ENCODE measurements around the gene EML5. TPM values are rescaled to one million over a fixed set of nuclear protein-coding genes. Genes with fewer than 3 reads are reported as not detected.
"Not testable (repeated sequence)": the region's sequence is repeated elsewhere in the genome, so short reads cannot be mapped to it uniquely, and the experiment has no call there.

EML5 gene
- total RNA-seq, 2 donors from 2014 or later: 4.9 to 15.3 TPM

- Mint-ChIP-seq H3K9me3 (peaks cover 1 to 2% of the 10 kb centered on the region in 2 donors), H3K4me1 (ENCODE audit: low read depth) (peaks cover 29% of the 10 kb centered on the region), H3K4me3 (peak overlapping the region; percentile 89 to 92), H3K27me3 (ENCODE audit: low read depth) (no peaks in the 10 kb centered on the region), H3K27ac (peak overlapping the region; percentile 89), H3K36me3 (ENCODE audit: insufficient read depth in 2 of 2) (peaks cover 2 to 4% of the 10 kb centered on the region in 2 donors)
- DNase-seq: peak in 1 of 2 donors; percentile 49
- peak in 1 of 2 donors; percentile 8 for ATAC-seq (replicated peaks in 1 of 2)
Measured at GRCh38 chr14:88791629-88792472, 902 bp downstream of the EML5 start.

GRCh38 chr14:88791252-88791621 is 1.5 kb downstream of the EML5 start:
- H3K27ac Mint-ChIP-seq: peak overlapping the region; percentile 89
- peak overlapping the region; percentile 89 to 92 for H3K4me3 Mint-ChIP-seq
- DNase-seq: no peak
- ATAC-seq (replicated peaks in 1 of 2): no peak
- peaks cover 29% of the 10 kb centered on the region for H3K4me1 Mint-ChIP-seq (ENCODE audit: low read depth)
- H3K36me3 Mint-ChIP-seq (ENCODE audit: insufficient read depth in 2 of 2): peaks cover 4 to 5% of the 10 kb centered on the region in 2 donors
- H3K27me3 Mint-ChIP-seq (ENCODE audit: low read depth): no peaks in the 10 kb centered on the region
- H3K9me3 Mint-ChIP-seq: peaks cover 2 to 4% of the 10 kb centered on the region in 2 donors

GRCh38 chr14:88790501-88791251 is 2.1 kb downstream of the EML5 start:
- ATAC-seq (replicated peaks in 1 of 2) (peak; percentile 14 to 34), DNase-seq (no peak)
- no peaks in the 10 kb centered on the region for H3K27me3 Mint-ChIP-seq (ENCODE audit: low read depth)
- H3K9me3 Mint-ChIP-seq: peaks cover 4 to 7% of the 10 kb centered on the region in 2 donors
- H3K4me3 Mint-ChIP-seq: peak overlapping the region; percentile 89 to 92
- peak overlapping the region; percentile 89 for H3K27ac Mint-ChIP-seq
- peaks cover 4 to 5% of the 10 kb centered on the region in 2 donors for H3K36me3 Mint-ChIP-seq (ENCODE audit: insufficient read depth in 2 of 2)
- peaks cover 29% of the 10 kb centered on the region for H3K4me1 Mint-ChIP-seq (ENCODE audit: low read depth)

GRCh38 chr14:88789573-88789972 is 3.2 kb downstream of the EML5 start:
- peak in 1 of 2 donors; percentile 12 for DNase-seq
- not testable (repeated sequence) for H3K36me3 Mint-ChIP-seq (ENCODE audit: insufficient read depth in 2 of 2); H3K27me3 Mint-ChIP-seq (ENCODE audit: low read depth); H3K27ac Mint-ChIP-seq; H3K9me3 Mint-ChIP-seq
- ATAC-seq (replicated peaks in 1 of 2): peak; percentile 26 to 61
- peak overlapping the region in 1 of 2 donors; percentile 92 for H3K4me3 Mint-ChIP-seq
- H3K4me1 Mint-ChIP-seq (ENCODE audit: low read depth): peaks cover 29% of the 10 kb centered on the region

GRCh38 chr14:88786715-88787114 is 6.0 kb downstream of the EML5 start:
- no peak for DNase-seq
- peaks cover 17 to 19% of the 10 kb centered on the region in 2 donors for H3K9me3 Mint-ChIP-seq
- no peaks in the 10 kb centered on the region for H3K27me3 Mint-ChIP-seq (ENCODE audit: low read depth)
- no peak for ATAC-seq (replicated peaks in 1 of 2)
- no peak overlapping the region for H3K4me3 Mint-ChIP-seq
- H3K4me1 Mint-ChIP-seq (ENCODE audit: low read depth): peaks cover 26% of the 10 kb centered on the region
- H3K36me3 Mint-ChIP-seq (ENCODE audit: insufficient read depth in 2 of 2): peaks cover 18 to 22% of the 10 kb centered on the region in 2 donors
- H3K27ac Mint-ChIP-seq: no peak overlapping the region

GRCh38 chr14:88785911-88786310 is 6.8 kb downstream of the EML5 start:
- Mint-ChIP-seq H3K4me3 (no peak overlapping the region), H3K9me3 (peaks cover 18 to 19% of the 10 kb centered on the region in 2 donors), H3K27me3 (ENCODE audit: low read depth) (no peaks in the 10 kb centered on the region), H3K27ac (no peak overlapping the region), H3K36me3 (ENCODE audit: insufficient read depth in 2 of 2) (peaks cover 18 to 24% of the 10 kb centered on the region in 2 donors), H3K4me1 (ENCODE audit: low read depth) (peaks cover 18% of the 10 kb centered on the region)
- ATAC-seq (replicated peaks in 1 of 2) (no peak), DNase-seq (no peak)

- H3K27ac Mint-ChIP-seq: no peak overlapping the region
- H3K9me3 Mint-ChIP-seq: no peaks in the 10 kb centered on the region
- peaks cover 0 to 5% of the 10 kb centered on the region in 2 donors for H3K36me3 Mint-ChIP-seq (ENCODE audit: insufficient read depth in 2 of 2)
- H3K4me1 Mint-ChIP-seq (ENCODE audit: low read depth): no peaks in the 10 kb centered on the region
- no peak for DNase-seq
- H3K27me3 Mint-ChIP-seq (ENCODE audit: low read depth): no peaks in the 10 kb centered on the region
- no peak overlapping the region for H3K4me3 Mint-ChIP-seq
- ATAC-seq (replicated peaks in 1 of 2): no peak
Measured at GRCh38 chr14:88775532-88775931, 17.2 kb downstream of the EML5 start.

GRCh38 chr14:88770736-88771135 is 22.0 kb downstream of the EML5 start:
- no peaks in the 10 kb centered on the region for H3K4me1 Mint-ChIP-seq (ENCODE audit: low read depth)
- H3K36me3 Mint-ChIP-seq (ENCODE audit: insufficient read depth in 2 of 2): peaks cover 7 to 9% of the 10 kb centered on the region in 2 donors
- no peak for ATAC-seq (replicated peaks in 1 of 2)
- no peak overlapping the region for H3K4me3 Mint-ChIP-seq
- no peaks in the 10 kb centered on the region for H3K27me3 Mint-ChIP-seq (ENCODE audit: low read depth)
- H3K9me3 Mint-ChIP-seq: peaks cover 3% of the 10 kb centered on the region in 2 donors
- no peak for DNase-seq
- no peak overlapping the region for H3K27ac Mint-ChIP-seq

- Mint-ChIP-seq H3K9me3 (peaks cover 3 to 7% of the 10 kb centered on the region in 2 donors), H3K27me3 (ENCODE audit: low read depth) (no peaks in the 10 kb centered on the region), H3K27ac (no peak overlapping the region), H3K36me3 (ENCODE audit: insufficient read depth in 2 of 2) (peaks cover 8 to 13% of the 10 kb centered on the region in 2 donors), H3K4me1 (ENCODE audit: low read depth) (no peaks in the 10 kb centered on the region), H3K4me3 (no peak overlapping the region)
- DNase-seq: no peak
- peak in 1 of 2 donors; percentile 30 for ATAC-seq (replicated peaks in 1 of 2)
Measured at GRCh38 chr14:88765130-88765529, 27.6 kb downstream of the EML5 start.

GRCh38 chr14:88753873-88754272 is 38.9 kb downstream of the EML5 start:
- Mint-ChIP-seq H3K4me3 (no peak overlapping the region), H3K27me3 (ENCODE audit: low read depth) (no peaks in the 10 kb centered on the region), H3K36me3 (ENCODE audit: insufficient read depth in 2 of 2) (no peaks in the 10 kb centered on the region), H3K27ac (no peak overlapping the region), H3K4me1 (ENCODE audit: low read depth) (no peaks in the 10 kb centered on the region), H3K9me3 (no peaks in the 10 kb centered on the region)
- ATAC-seq (replicated peaks in 1 of 2) (no peak), DNase-seq (no peak)

- no peak for ATAC-seq (replicated peaks in 1 of 2)
- no peak for DNase-seq
- Mint-ChIP-seq H3K4me3 (no peak overlapping the region), H3K27me3 (ENCODE audit: low read depth) (no peaks in the 10 kb centered on the region), H3K27ac (no peak overlapping the region), H3K9me3 (no peaks in the 10 kb centered on the region), H3K4me1 (ENCODE audit: low read depth) (no peaks in the 10 kb centered on the region), H3K36me3 (ENCODE audit: insufficient read depth in 2 of 2) (peaks cover 0 to 1% of the 10 kb centered on the region in 2 donors)
Measured at GRCh38 chr14:88750945-88751344, 41.8 kb downstream of the EML5 start.

- Mint-ChIP-seq H3K27ac (no peak overlapping the region), H3K9me3 (no peaks in the 10 kb centered on the region)
Measured at GRCh38 chr14:88750413-88750812, 42.3 kb downstream of the EML5 start.

GRCh38 chr14:88749139-88749538 is 43.6 kb downstream of the EML5 start:
- Mint-ChIP-seq H3K4me3 (no peak overlapping the region), H3K27me3 (ENCODE audit: low read depth) (no peaks in the 10 kb centered on the region), H3K9me3 (no peaks in the 10 kb centered on the region), H3K27ac (no peak overlapping the region), H3K36me3 (ENCODE audit: insufficient read depth in 2 of 2) (peaks cover 0 to 2% of the 10 kb centered on the region in 2 donors), H3K4me1 (ENCODE audit: low read depth) (no peaks in the 10 kb centered on the region)
- DNase-seq: no peak
- no peak for ATAC-seq (replicated peaks in 1 of 2)

More at GRCh38 chr14:88750413-88750812, 42.3 kb downstream of the EML5 start:
- Mint-ChIP-seq H3K4me3 (no peak overlapping the region), H3K27me3 (ENCODE audit: low read depth) (no peaks in the 10 kb centered on the region), H3K4me1 (ENCODE audit: low read depth) (no peaks in the 10 kb centered on the region), H3K36me3 (ENCODE audit: insufficient read depth in 2 of 2) (peaks cover 0 to 2% of the 10 kb centered on the region in 2 donors)
- ATAC-seq (replicated peaks in 1 of 2) (no peak), DNase-seq (no peak)

Measured in activated T-cell treated with anti-CD3 and anti-CD28 coated beads, Interleukin-2, amount 50 U/mL, for 72 hours (primary cell).